ENCODE results near the gene COPS8.

Gene COPS8

GRCh38 chr2:237097911-237098702, 12.4 kb downstream of the COPS8 start:
- DNase-seq (ENCODE audit: low read depth) = no peak
- no peak overlapping the region for H3K4me3 ChIP-seq (ENCODE audit: low read depth, low read length)
- TF ChIP-seq CTCF (IDR thresholded peaks at IDR 0.05; ENCODE audit: low read depth, low read length, missing control alignments) = no peak

- no peak overlapping the region for H3K4me3 ChIP-seq (ENCODE audit: low read depth, low read length)
- no peak for DNase-seq (ENCODE audit: low read depth)
- TF ChIP-seq CTCF (IDR thresholded peaks at IDR 0.05; ENCODE audit: low read depth, low read length, missing control alignments) = no peak
These were observed 14.1 kb downstream of the COPS8 start for GRCh38 chr2:237099804-237100203.

GRCh38 chr2:237101118-237101979, 15.7 kb downstream of the COPS8 start:
- H3K4me3 ChIP-seq (ENCODE audit: low read depth, low read length) = no peak overlapping the region
- TF ChIP-seq CTCF (IDR thresholded peaks at IDR 0.05; ENCODE audit: low read depth, low read length, missing control alignments) = no peak
- no peak for DNase-seq (ENCODE audit: low read depth)

GRCh38 chr2:237102428-237102827, 16.7 kb downstream of the COPS8 start:
- no peak overlapping the region for H3K4me3 ChIP-seq (ENCODE audit: low read depth, low read length)
- TF ChIP-seq CTCF (IDR thresholded peaks at IDR 0.05; ENCODE audit: low read depth, low read length, missing control alignments) = no peak
- DNase-seq (ENCODE audit: low read depth) = no peak

- no peak for TF ChIP-seq CTCF (IDR thresholded peaks at IDR 0.05; ENCODE audit: low read depth, low read length, missing control alignments)
- no peak for DNase-seq (ENCODE audit: low read depth)
- H3K4me3 ChIP-seq (ENCODE audit: low read depth, low read length) = no peak overlapping the region
These were observed 23.8 kb downstream of the COPS8 start for GRCh38 chr2:237109421-237109934.

- no peak for TF ChIP-seq CTCF (IDR thresholded peaks at IDR 0.05; ENCODE audit: low read depth, low read length, missing control alignments)
- no peak overlapping the region for H3K4me3 ChIP-seq (ENCODE audit: low read depth, low read length)
- DNase-seq (ENCODE audit: low read depth) = no peak
These were observed 27.5 kb downstream of the COPS8 start for GRCh38 chr2:237113026-237113795.

All from GM12864 (cell line).